ENCODE data around the gene SLC50A1. TPM values are rescaled to one million over a fixed set of nuclear protein-coding genes. Genes with fewer than 3 reads are reported as not detected.

The SLC50A1 gene
- total RNA-seq, 1 experiment from 2014 or later: 39.0 TPM

GRCh38 chr1:155094622-155094948, 41.1 kb upstream of the SLC50A1 start:
- DNase-seq (ENCODE audit: low spot score) (no peak), ATAC-seq (no peak)
- Mint-ChIP-seq H3K9me3 (no peaks in the 10 kb centered on the region), H3K4me1 (peaks cover 18% of the 10 kb centered on the region), H3K27ac (no peak overlapping the region), H3K36me3 (no peaks in the 10 kb centered on the region), H3K27me3 (ENCODE audit: low read depth) (peaks cover 15% of the 10 kb centered on the region), H3K4me3 (no peak overlapping the region)
- TF ChIP-seq ZNF281 (CRISPR knock-in tag; IDR thresholded peaks at IDR 0.05): no peak
- TF ChIP-seq, protein P1, sequence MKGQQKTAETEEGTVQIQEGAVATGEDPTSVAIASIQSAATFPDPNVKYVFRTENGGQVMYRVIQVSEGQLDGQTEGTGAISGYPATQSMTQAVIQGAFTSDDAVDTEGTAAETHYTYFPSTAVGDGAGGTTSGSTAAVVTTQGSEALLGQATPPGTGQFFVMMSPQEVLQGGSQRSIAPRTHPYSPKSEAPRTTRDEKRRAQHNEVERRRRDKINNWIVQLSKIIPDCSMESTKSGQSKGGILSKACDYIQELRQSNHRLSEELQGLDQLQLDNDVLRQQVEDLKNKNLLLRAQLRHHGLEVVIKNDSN (CRISPR knock-in tag; IDR thresholded peaks at IDR 0.05): no peak
- peak; percentile 34; the same call in 1 of the 2 replicates for TF ChIP-seq ZNF423 (CRISPR knock-in tag; IDR thresholded peaks at IDR 0.05)
- ChIA-PET CTCF (interaction anchor here (1.0 to 6.3 kb wide), 5 partner anchors 9 to 78 kb away, joined by 3 to 115 read pairs (median 7); partner anchors contain the start of gene KRTCAP2), POLR2A (no interaction called here)

DNA sequence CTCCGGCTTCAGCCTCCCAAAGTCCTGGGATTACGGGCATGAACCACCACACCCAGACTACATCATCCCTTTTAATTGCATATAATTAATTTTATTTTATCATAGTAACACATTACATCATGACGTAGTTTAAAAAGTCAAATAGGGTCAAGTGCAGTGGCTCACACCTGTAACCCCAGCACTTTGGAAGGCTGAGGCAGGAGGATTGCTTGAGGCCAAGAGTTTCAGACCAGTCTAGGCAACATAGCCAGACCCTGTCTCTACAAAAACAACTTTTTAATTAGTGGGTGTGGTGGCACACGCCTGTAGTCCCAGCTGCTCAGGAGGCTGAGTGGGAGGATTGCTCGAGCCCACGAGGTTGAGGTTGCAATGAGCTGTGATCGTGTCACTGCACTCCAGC, 36.3 kb upstream of the SLC50A1 start:
- Mint-ChIP-seq H3K27ac (no peak overlapping the region), H3K27me3 (ENCODE audit: low read depth) (peaks cover 7% of the 10 kb centered on the region), H3K4me1 (peaks cover 3% of the 10 kb centered on the region), H3K4me3 (no peak overlapping the region), H3K9me3 (no peaks in the 10 kb centered on the region), H3K36me3 (no peaks in the 10 kb centered on the region)
- ChIA-PET POLR2A (interaction anchor here (1.3 kb wide), 1 partner anchor 8 kb away, joined by 5 read pairs; no protein-coding TSS in a partner anchor), CTCF (interaction anchor here (2.0 to 6.3 kb wide), 5 partner anchors 8 to 152 kb away, joined by 7 to 115 read pairs (median 14); partner anchors contain the start of gene KRTCAP2)
- no peak for DNase-seq (ENCODE audit: low spot score)
- TF ChIP-seq, protein P2, sequence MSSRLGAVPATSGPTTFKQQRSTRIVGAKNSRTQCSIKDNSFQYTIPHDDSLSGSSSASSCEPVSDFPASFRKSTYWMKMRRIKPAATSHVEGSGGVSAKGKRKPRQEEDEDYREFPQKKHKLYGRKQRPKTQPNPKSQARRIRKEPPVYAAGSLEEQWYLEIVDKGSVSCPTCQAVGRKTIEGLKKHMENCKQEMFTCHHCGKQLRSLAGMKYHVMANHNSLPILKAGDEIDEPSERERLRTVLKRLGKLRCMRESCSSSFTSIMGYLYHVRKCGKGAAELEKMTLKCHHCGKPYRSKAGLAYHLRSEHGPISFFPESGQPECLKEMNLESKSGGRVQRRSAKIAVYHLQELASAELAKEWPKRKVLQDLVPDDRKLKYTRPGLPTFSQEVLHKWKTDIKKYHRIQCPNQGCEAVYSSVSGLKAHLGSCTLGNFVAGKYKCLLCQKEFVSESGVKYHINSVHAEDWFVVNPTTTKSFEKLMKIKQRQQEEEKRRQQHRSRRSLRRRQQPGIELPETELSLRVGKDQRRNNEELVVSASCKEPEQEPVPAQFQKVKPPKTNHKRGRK (CRISPR knock-in tag; IDR thresholded peaks at IDR 0.05; ENCODE audit: borderline replicate concordance): no peak
- TF ChIP-seq FOXP4 (CRISPR knock-in tag; IDR thresholded peaks at IDR 0.05) (no peak), ZNF219 (CRISPR knock-in tag; IDR thresholded peaks at IDR 0.05; ENCODE audit: borderline replicate concordance) (no peak), ZNF416 (CRISPR knock-in tag; IDR thresholded peaks at IDR 0.05) (no peak), FOXJ3 (CRISPR knock-in tag; IDR thresholded peaks at IDR 0.05; ENCODE audit: borderline replicate concordance) (no peak)
- ATAC-seq: no peak

GRCh38 chr1:155103325-155103724, 32.3 kb upstream of the SLC50A1 start:
- H3K27ac Mint-ChIP-seq: no peak overlapping the region
- TF ChIP-seq, protein P3, sequence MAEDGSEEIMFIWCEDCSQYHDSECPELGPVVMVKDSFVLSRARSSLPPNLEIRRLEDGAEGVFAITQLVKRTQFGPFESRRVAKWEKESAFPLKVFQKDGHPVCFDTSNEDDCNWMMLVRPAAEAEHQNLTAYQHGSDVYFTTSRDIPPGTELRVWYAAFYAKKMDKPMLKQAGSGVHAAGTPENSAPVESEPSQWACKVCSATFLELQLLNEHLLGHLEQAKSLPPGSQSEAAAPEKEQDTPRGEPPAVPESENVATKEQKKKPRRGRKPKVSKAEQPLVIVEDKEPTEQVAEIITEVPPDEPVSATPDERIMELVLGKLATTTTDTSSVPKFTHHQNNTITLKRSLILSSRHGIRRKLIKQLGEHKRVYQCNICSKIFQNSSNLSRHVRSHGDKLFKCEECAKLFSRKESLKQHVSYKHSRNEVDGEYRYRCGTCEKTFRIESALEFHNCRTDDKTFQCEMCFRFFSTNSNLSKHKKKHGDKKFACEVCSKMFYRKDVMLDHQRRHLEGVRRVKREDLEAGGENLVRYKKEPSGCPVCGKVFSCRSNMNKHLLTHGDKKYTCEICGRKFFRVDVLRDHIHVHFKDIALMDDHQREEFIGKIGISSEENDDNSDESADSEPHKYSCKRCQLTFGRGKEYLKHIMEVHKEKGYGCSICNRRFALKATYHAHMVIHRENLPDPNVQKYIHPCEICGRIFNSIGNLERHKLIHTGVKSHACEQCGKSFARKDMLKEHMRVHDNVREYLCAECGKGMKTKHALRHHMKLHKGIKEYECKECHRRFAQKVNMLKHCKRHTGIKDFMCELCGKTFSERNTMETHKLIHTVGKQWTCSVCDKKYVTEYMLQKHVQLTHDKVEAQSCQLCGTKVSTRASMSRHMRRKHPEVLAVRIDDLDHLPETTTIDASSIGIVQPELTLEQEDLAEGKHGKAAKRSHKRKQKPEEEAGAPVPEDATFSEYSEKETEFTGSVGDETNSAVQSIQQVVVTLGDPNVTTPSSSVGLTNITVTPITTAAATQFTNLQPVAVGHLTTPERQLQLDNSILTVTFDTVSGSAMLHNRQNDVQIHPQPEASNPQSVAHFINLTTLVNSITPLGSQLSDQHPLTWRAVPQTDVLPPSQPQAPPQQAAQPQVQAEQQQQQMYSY (CRISPR knock-in tag; IDR thresholded peaks at IDR 0.05): no peak
- no peak for TF ChIP-seq PREB (CRISPR knock-in tag; IDR thresholded peaks at IDR 0.05; ENCODE audit: borderline replicate concordance)
- TF ChIP-seq, protein P4, sequence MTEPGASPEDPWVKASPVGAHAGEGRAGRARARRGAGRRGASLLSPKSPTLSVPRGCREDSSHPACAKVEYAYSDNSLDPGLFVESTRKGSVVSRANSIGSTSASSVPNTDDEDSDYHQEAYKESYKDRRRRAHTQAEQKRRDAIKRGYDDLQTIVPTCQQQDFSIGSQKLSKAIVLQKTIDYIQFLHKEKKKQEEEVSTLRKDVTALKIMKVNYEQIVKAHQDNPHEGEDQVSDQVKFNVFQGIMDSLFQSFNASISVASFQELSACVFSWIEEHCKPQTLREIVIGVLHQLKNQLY (CRISPR knock-in tag; IDR thresholded peaks at IDR 0.05): no peak
- TF ChIP-seq CDX4 (CRISPR knock-in tag; IDR thresholded peaks at IDR 0.05; ENCODE audit: borderline replicate concordance): no peak
- TF ChIP-seq NFYB (CRISPR knock-in tag; conservative IDR thresholded peaks at IDR 0.05; ENCODE audit: low read depth): no peak
- TF ChIP-seq CBFB (CRISPR knock-in tag; IDR thresholded peaks at IDR 0.05; ENCODE audit: low read depth): no peak
- POLR2A ChIA-PET: no interaction called here
- DNase-seq (ENCODE audit: low spot score): no peak
- no peak for ATAC-seq
- H3K36me3 Mint-ChIP-seq: no peaks in the 10 kb centered on the region
- no peaks in the 10 kb centered on the region for H3K4me1 Mint-ChIP-seq
- no peak overlapping the region for H3K4me3 Mint-ChIP-seq
- CTCF ChIA-PET: interaction anchor here (1.0 to 2.4 kb wide), 5 partner anchors 12 to 70 kb away, joined by 3 to 10 read pairs (median 6); partner anchors contain the start of gene KRTCAP2
- peaks cover 14% of the 10 kb centered on the region for H3K27me3 Mint-ChIP-seq (ENCODE audit: low read depth)
- H3K9me3 Mint-ChIP-seq: no peaks in the 10 kb centered on the region

Measured in WTC11 (cell line).